KG1 (cell line): ENCODE data around the gene GPS1.

Source experiments
- DNase-seq: peaks from one replicate; lab custom pipeline; 2025; lab: John Stamatoyannopoulos, UW

GPS1 gene

GRCh38 chr17:82014971-82015310, 36.8 kb upstream of the GPS1 start:
- no peak for DNase-seq

DNA sequence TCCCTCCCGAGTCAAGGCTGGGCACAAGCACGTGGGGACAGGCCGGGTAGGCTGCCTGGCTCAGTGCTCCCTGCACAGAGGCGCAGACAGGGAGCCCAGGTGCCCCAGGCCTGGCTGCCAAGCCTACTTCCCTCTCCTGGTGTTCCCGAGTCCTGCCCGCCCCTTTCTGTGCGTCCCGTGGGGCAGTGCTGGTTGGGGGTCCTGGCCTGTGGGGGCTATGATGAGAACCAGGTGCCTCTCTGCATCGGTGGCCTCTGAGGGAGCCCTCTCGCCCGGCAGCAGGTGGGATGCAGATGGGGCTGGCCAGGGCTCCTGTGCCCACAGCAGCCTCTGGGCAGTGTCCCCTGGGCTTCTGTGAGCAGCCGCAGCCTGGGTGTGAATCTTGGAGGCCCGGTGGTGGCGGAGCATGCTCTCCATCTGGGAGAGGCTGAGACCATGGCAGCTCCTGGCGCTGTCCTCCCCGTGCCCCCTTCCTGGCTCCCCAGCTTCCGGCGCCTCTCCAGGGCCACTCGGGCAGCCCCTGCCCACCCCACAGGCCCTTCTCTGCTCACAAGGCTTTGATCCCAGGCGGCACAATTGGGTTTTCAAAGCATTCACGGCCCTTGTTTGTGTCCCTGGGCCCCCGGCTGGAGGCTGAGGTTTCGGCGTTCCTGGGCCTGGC, 36.3 kb upstream of the GPS1 start:
- no peak for DNase-seq

DNA sequence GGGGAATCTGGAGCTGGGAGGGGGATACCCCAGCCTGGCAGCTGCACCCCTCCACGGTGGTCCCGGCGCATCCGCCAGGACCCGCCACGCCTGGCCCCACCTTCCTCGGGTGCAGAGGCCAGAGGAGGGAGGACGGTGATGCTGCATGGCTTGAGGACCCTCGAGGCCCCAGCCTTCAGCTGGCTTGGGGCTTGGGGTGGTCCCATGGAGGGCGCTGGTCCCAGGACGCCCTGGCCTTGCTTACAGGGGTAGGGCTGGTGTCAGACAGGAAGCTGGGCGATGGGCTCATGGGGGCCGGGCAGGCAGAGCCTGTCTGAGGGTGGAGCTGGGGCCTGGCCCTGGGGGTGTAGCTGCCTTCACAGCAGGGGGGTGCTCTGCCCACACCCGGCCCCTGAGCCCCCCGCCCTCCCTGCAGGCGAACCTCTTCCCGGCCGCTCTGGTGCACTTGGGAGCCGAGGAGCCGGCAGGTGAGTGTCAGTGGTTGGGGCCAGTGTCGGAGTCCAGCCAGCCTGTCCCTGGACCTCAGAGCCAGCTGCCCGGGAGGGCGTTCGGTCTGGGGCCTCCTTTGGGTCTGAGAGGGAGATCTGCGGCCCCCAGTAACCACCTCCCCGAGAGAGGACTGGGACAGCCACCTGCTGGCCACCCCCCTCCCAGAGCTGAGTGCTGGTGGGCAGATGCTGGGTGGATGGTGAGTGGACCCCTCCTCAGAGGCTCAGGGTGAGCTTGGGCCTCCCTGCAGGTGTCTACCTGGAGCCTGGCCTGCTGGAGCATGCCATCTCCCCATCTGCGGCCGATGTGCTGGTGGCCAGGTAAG, 35.4 kb upstream of the GPS1 start:
- DNase-seq, result no peak

GRCh38 chr17:82016875-82017459, 34.7 kb upstream of the GPS1 start:
- no peak for DNase-seq

DNA sequence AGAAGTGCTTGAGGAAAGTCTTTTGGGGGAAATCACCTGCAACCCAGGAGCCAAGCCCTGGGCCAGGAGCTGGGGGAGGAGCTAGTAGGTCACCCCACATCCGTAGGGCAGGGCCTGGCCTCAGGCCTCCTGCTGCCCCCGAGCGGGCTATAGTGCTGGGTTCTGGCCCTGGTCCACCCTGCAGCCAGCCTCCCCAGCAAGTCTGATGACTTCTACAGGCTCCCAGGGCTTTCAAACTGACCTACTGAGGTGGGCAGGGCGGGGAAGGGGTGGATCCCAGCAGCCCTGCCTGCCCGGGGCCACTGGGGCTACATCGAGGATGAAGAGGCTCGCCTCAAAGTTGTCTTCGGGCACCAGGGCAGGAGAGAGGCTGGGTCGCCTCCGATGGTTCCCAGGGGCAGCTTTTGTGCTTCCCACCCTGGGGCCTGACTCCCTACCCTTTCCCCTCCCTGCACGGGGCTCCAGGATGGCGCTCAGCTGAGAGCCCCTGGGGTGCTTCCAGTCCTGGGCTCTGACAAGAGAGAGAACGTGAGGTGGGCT, 34.0 kb upstream of the GPS1 start:
- DNase-seq, result no peak

DNA sequence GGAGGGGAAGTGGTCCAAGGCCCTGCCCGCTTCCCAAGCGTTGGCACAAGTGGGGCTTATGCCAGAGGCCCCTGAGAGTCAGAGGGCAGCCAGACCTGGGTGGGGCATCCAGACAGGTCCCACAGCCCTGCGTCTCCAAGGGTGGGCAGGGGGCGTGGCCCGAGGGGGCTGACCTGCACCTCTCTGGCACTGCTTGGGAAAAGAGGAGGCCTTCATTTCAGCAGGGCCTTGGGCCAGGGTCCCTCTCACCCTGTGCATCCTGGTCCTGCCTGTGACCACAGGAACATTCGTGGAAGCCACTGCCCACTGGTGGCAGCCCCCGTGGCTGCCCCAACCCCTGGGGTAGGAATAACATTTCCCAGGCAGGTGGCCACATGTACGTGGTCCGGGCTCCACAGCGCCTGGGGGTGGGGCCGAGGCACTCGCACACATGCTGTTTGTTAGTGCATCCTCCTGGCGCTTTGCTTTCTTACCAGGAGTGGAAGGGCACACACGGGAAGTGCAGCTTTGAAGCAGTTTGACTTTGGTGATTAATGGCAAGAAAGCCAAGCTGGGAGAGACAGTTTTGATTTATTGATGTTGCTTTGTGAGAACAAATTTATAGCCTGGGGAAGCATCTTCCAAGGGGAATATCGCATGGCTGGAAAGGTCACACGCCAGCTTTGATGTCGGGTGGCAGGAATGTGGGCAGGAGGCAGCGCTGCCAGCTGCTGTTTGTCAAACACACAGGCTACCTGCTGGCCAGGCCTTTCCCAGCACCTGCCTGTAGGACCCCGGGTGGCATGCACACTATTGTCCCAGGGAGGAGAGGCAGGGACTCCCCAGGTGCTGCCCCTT, 33.3 kb upstream of the GPS1 start:
- DNase-seq, result no peak

DNA sequence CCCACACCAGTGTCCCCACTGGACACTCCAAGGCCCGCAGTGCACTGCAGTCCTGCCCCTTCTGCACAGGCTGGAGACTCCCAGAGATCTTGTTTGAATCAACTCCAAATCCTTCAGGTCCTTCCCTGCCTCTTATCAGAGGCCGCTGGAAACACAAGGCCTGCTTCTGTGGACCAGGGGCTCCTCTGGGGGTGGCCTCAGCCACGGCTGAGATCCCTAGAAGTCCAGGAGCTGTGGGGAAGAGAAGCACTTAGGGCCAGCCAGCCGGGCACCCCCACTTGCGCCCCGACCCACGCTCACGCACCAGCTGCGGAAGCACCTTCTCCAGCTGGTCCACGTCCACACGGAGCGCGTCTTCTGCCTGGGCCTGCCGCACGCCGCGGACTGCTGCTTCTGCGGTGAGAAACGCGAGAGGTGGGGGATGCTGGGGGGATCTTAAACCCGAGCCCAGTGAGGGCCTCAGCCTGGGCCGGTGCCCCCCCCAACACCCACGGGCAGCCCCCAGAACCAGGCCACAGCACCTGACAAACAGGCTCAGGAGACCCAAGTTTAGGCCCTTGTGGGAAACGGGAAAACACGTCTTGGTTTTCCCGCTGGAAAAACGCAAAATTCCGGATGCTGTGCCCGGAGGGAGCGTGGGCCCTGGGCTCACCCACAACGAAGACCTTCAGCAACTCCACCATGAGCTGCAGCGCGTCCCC, 32.6 kb upstream of the GPS1 start:
- DNase-seq, result no peak

GRCh38 chr17:82019690-82020571, 31.8 kb upstream of the GPS1 start:
- no peak for DNase-seq

DNA sequence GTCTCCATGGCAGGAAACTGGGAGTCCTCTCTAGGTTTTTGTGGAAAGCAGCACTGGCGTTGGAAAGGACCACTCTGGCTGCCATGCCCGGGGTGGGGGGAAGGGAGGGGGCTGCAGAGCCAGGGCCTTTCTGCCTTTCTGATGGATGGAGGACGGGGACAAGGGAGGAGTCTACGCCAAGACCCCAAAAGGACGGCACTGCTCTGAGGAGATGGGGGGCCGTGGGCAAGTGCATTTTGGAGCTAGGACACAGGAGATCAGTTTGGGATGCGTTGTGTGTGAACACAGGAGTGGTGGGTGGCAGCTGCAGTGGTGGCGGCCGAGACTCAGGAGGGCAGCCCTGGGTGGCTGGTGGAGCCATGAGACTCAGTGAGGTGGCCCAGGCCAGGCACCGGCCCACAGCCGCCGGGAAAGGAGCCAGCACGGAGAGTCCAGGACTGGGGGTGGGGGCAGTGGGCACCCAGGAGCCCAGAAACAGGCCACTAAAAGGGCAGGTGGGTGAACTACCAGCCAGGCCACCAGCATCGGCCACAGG, 31.1 kb upstream of the GPS1 start:
- DNase-seq, result no peak

GRCh38 chr17:82021107-82021899, 30.4 kb upstream of the GPS1 start:
- DNase-seq, result peak; percentile 58

- DNase-seq, result no peak
Measured at GRCh38 chr17:82021900-82022309, 29.8 kb upstream of the GPS1 start.

- no peak for DNase-seq
Measured at GRCh38 chr17:82022310-82022980, 29.3 kb upstream of the GPS1 start, which contains the start of gene CENPX. CENPX (minus strand) TSS chr17:82022878; CDS start chr17:82022861, 17 bp downstream.

DNA sequence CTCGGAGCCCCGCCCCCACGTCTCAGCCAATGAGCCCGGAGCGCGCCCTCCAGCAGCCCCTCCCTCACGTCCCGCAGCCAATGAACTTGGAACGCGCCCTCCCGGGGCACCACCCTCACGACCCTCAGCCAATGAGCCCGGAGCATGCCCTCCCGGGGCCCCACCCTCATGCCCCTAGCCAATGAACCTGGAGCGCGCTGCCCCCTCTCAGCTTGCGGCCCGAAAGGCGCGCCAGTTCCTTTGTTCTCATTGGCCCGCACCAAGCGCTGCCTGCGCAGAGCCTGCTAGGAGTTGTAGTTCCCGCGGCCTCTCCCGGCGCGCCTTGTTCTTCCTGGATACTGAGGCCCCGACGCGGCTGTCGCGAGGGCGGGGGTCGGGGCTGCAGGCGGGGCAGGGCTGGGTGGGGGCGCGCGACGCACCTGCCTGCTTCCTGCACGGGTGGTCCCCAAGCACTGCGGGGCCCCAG, 28.7 kb upstream of the GPS1 start, which contains the start of gene LRRC45:
Gene LRRC45 (plus strand): TSS at position 325 of the 466 bp plus-strand sequence. CDS start 339 bp downstream, outside the sequence.
- DNase-seq, result peak; percentile 100

DNA sequence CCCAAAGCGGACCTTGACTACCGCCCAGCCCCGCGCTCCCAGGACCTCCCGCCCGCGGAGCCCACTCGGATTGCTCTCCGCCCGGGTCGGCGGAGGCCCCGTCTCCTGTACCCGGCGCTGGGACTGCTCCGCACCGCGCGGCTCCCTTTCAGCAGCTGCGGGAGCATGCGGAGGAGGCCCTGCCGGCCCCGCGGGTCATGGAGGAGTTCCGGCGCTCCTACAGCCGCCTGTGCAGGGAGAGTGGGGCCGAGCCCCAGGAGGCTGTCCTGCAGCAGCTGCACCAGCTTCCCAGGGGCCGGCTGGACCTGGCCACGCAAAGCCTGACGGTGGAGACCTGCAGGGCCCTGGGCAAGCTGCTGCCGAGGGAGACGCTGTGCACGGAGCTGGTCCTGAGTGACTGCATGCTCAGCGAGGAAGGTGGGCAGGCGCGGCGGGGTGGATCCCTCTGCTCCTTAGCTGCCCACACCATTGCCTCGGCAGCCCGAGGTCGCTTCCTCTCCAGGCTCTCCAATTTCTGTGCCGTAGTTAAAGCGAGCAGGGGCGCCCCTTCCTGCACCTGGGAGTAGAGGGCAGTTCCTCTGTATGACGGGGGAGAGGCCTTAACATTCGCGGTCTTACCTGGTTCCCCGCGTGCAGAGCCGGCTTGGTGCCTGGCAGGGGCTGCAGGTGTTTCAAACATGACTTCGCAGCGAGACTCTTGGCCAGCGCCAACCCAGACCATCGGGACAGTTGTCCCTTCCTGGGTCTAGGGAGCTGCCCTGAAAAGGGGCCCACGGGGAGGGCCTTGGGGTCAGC, 28.1 kb upstream of the GPS1 start:
- DNase-seq, result peak; percentile 15

- no peak for DNase-seq
Measured at GRCh38 chr17:82024859-82025258, 26.8 kb upstream of the GPS1 start.

GRCh38 chr17:82025401-82026107, 26.1 kb upstream of the GPS1 start:
- DNase-seq, result no peak

DNA sequence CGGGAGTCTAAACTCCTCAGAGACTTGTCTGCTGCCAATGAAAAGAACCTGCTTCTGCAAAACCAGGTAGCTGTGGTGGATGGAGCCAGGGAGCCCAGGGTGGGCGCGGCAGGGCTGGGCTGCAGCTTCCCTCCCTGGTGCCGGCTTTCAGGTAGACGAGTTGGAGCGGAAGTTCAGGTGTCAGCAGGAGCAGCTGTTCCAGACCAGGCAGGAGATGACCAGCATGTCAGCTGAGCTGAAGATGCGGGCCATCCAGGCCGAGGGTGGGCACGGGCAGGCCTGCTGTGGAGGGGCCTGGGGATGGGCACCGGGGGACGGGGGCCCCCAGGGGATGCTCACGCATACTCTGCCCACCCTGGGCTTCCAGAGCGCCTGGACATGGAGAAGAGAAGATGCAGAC, 23.5 kb upstream of the GPS1 start:
- no peak for DNase-seq
